HG02981 (cell line): ENCODE measurements around the gene PRMT2.
"Not testable (repeated sequence)": the region's sequence is repeated elsewhere in the genome, so short reads cannot be mapped to it uniquely, and the experiment has no call there.

Experiments
- ATAC-seq: cut with Tn5 transposase; IDR thresholded peaks from one replicate; pipeline ENCODE4 v1.9.1; 2021; ENCODE audit warnings: mild to moderate bottlenecking, moderate library complexity; ENCODE audit not compliant: unreplicated experiment

The PRMT2 gene

DNA sequence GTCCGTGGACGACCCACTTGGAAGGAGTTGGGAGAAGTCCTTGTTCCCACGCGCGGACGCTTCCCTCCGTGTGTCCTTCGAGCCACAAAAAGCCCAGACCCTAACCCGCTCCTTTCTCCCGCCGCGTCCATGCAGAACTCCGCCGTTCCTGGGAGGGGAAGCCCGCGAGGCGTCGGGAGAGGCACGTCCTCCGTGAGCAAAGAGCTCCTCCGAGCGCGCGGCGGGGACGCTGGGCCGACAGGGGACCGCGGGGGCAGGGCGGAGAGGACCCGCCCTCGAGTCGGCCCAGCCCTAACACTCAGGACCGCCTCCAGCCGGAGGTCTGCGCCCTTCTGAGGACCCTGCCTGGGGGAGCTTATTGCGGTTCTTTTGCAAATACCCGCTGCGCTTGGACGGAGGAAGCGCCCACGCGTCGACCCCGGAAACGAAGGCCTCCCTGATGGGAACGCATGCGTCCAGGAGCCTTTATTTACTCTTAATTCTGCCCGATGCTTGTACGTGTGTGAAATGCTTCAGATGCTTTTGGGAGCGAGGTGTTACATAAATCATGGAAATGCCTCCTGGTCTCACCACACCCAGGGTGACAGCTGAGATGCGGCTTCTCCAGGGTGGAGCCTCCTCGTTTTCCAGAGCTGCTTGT lies 32.4 kb downstream of the PRMT2 start:
- no peak for ATAC-seq

DNA sequence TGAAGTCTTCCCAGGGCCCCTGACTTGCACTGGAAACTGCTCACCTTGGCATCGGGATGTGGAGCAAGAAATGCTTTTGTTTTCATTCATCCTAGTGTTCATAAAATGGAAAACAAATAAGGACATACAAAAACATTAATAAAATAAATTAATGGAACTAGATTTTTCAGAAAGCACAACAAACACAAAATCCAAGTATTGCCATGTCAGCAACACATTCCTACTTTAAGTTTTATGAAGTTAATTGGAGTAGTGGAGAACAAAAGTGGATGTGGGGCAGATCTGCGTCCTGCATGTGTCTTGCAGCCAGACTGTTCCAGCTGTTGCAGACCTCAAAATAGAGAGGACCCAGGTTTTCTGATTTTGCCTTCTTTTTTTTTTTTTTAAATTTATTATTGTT lies 32.9 kb downstream of the PRMT2 start:
- ATAC-seq, result no peak

DNA sequence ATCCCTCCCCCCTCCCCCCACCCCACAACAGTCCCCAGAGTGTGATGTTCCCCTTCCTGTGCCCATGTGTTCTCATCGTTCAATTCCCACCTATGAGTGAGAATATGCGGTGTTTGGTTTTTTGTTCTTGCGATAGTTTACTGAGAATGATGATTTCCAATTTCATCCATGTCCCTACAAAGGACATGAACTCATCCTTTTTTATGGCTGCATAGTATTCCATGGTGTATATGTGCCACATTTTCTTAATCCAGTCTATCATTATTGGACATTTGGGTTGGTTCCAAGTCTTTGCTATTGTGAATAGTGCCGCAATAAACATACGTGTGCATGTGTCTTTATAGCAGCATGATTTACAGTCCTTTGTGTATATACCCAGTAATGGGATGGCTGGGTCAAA lies 33.4 kb downstream of the PRMT2 start:
- not testable (repeated sequence) for ATAC-seq

DNA sequence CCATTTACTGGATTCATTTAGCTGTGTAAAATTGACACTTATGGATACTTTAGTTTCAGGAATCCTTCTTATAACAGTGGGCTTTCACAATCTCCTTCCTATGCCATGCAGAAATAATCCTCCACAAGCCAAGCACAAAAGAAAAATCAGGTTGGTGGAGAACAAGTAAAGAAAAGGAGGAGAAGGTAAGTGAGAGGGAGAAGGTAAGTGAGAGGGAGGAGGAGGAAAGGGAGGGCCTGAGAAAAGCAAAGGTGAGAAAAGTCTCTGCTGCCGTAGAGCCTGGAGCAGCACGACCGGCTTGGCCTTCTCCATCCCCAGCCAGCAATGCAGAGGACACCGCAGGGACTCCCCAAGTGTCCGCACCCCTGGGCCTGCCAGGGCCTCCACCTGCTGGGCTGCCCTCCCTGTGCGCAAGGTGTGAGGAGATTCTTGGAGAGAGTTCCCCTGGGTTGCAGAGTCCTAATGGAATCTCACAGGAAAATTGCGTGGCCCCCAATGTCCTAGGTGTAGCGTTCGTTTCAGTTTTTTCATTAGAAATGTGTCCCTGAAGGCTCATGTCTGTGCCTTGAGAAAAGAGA lies 39.0 kb downstream of the PRMT2 start:
- ATAC-seq, result no peak

DNA sequence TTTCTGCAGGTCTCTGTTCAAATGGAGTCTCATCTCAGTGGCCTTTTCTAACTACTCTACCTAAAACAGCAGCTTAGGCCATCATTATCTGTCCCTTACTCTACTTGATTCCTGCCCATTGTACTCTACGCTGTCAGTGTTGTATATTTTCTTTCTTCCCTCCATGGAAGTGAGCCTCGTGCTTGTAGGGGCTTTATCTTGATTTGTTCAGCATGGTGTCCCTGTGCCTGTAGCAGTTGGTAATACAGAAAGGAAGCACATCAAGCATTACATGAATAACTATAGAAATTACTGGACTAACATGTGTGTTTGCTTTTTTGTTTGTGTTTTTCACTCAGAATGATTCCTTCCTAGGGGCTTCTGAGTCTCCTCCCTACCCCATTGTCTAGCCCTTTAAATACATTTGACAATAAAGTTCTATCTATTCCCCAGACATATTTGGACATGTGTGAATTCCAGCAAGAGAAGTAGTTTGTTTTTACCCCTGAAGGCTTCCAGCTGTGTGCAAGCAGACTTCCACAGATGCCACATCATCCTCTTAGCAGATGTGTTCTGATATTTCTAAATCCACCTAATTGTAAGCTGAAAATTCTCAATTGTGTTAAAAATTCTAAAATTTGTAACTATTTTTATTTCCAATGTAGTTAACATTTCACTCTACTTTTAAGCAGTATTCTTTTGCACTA lies 40.3 kb downstream of the PRMT2 start:
- no peak for ATAC-seq

DNA sequence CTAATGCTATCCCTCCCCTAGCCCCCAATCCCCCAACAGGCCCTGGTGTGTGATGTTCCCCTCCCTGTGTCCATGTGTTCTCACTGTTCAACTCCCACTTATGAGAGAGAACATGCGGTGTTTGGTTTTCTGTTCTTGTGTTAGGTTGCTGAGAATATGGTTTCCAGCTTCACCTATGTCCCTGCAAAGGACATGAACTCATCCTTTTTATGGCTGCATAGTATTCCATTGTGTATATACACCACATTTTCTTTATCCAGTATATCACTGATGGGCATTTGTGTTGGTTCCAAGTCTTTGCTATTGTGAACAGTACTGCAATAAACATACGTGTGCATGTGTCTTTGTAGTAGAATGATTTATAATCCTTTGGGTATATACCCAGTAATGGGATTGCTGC lies 41.1 kb downstream of the PRMT2 start:
- ATAC-seq, result not testable (repeated sequence)

DNA sequence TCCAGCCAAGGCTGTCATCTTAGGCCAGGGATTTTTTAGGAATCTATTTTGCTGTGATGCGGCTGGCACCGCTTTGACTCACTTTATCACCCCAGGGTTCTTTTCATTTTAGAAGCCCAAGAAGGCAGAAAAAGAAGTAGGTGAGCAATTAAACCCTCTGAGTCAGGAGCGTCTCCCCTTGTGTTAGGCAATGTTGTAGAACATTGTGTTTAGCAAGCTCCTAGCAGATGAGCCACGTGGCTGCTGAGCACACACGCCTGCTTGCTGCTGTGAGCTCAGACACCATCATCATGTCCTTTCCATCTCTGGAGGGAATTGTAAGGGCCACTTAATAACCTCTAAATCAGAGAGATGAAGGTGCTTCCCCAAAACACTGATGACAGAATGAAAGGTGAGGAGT lies 46.1 kb downstream of the PRMT2 start:
- ATAC-seq, result not testable (repeated sequence)

DNA sequence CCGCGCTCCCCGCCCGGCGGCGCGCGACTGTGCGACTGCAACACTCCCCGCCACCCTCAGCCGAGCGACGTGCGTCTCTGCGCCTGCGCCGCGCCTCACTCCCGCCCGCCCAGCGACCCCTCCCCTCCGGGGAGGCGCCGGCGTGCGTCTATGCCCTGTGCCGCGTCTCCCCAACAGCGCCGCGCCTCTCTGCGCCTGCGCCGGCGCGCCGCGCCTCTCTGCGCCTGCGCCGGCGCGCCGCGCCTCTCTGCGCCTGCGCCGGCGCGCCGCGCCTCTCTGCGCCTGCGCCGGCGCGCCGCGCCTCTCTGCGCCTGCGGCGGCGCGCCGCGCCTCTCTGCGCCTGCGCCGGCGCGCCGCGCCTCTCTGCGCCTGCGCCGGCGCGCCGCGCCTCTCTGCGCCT lies 63.2 kb downstream of the PRMT2 start:
- ATAC-seq, result not testable (repeated sequence)

DNA sequence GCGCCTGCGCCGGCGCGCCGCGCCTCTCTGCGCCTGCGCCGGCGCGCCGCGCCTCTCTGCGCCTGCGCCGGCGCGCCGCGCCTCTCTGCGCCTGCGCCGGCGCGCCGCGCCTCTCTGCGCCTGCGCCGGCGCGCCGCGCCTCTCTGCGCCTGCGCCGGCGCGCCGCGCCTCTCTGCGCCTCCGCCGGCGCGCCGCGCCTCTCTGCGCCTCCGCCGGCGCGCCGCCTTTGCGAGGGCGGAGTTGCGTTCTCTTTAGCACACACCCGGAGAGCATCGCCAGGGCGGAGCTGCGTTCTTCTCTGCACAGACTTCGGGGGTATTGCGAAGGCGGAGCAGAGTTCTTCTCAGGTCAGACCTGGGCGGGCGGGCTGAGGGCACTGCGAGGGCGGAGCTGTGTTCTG lies 63.6 kb downstream of the PRMT2 start:
- ATAC-seq, result not testable (repeated sequence)
